K562 (cell line): ENCODE results near the gene GPR15. TPM values are rescaled to one million over a fixed set of nuclear protein-coding genes. Genes with fewer than 3 reads are reported as not detected.

Experiments used
- ATAC-seq: fragments of 200-7000 bp; cut with Tn5 transposase; 3 replicates; pipeline ENCODE4 v1.9.1; 2020; ENCODE audit warnings: moderate library complexity
- BruUV-seq: library from RNA; stranded (reverse); fragments of 400-500 nt; replicated peaks from 2 replicates; lab custom pipeline; 2021; lab: Mats Ljungman, UMichigan
- CTCF ChIA-PET: fragments of 300-600 bp; formaldehyde crosslinking; extraction: SDS; loops from one replicate; lab custom pipeline; 2021; ENCODE audit warnings: low intra/inter-chr PET ratio; lab: Yijun Ruan, JAX
- POLR2A ChIA-PET: fragments of 300-600, 350-650 bp; sonication (Branson Sonifier 250); formaldehyde crosslinking; extraction: SDS; loops from one replicate; lab custom pipeline; 2021; ENCODE audit warnings: antibody characterized with exemption, inconsistent platforms; lab: Yijun Ruan, JAX
- DNase-seq, 4 experiments: peaks; one replicate each; pipeline versions ENCODE4 v3.0.0 to v3.0.0-alpha.2; 2011 to 2018; ENCODE audit warnings: low spot score in 3 of 4, mixed read lengths in 3 of 4; ENCODE audit errors: extremely low read depth in 1 of 4
- FAIRE-seq: peaks from 2 replicates; lab custom pipeline; 2011; peaks lifted over from hg19 to GRCh38; lab: Jason Lieb, UNC
- H2AFZ ChIP-seq: 2 replicates; pipeline ENCODE4 v1.6.0; 2011; ENCODE audit warnings: low read depth, low read length, control low read depth, inconsistent platforms
- H3K27ac ChIP-seq: fragments of 200-600 bp; 3 replicates; pipeline ENCODE4 v1.8.0; 2011; ENCODE audit warnings: low read depth, mild to moderate bottlenecking, control low read depth, inconsistent platforms, low read length, moderate library complexity, mixed read lengths; ENCODE audit errors: extremely low read depth
- H3K27me3 ChIP-seq, 2 experiments: fragments of 300-600 bp in 1 of 2; 2 replicates in 1 of 2; 3 replicates in 1 of 2; pipeline versions ENCODE4 v1.6.0 to v1.8.0; 2011; ENCODE audit warnings: inconsistent platforms in 2 of 2, low read length in 2 of 2, mild to moderate bottlenecking in 1 of 2, mixed read lengths in 1 of 2, moderate library complexity in 1 of 2; ENCODE audit not compliant: control insufficient read depth in 2 of 2, insufficient read depth in 2 of 2
- H3K36me3 ChIP-seq: fragments of 300-600 bp; 3 replicates; pipeline ENCODE4 v1.8.0; 2011; ENCODE audit warnings: mild to moderate bottlenecking, low read length, inconsistent platforms; ENCODE audit not compliant: control insufficient read depth, insufficient read depth
- H3K4me1 ChIP-seq, 2 experiments: fragments of 200-600 bp in 1 of 2; replicated peaks in 1 of 2; 2 replicates in 1 of 2; 3 replicates in 1 of 2; pipeline versions ENCODE4 v1.5.1 to v1.8.0; 2011; ENCODE audit warnings: inconsistent platforms in 2 of 2, low read length in 2 of 2, mild to moderate bottlenecking in 1 of 2, mixed read lengths in 1 of 2, moderate library complexity in 1 of 2; ENCODE audit not compliant: control insufficient read depth in 2 of 2, insufficient read depth in 2 of 2
- H3K4me2 ChIP-seq: 2 replicates; pipeline ENCODE4 v1.6.1; 2011; ENCODE audit warnings: low read length, control low read depth, inconsistent platforms, mixed read lengths; ENCODE audit not compliant: insufficient read depth
- H3K4me3 ChIP-seq: fragments of 200-600 bp; sonication (generic), shearing (Covaris generic); 2 replicates; pipeline ENCODE4 v1.5.1; 2016; ENCODE audit warnings: control low read depth, inconsistent platforms
- H3K79me2 ChIP-seq: fragments of 200-600 bp; 3 replicates; pipeline ENCODE4 v1.8.0; 2011; ENCODE audit warnings: low read length, inconsistent platforms; ENCODE audit not compliant: control insufficient read depth, insufficient read depth
- H3K9ac ChIP-seq, 2 experiments: 2 replicates each; pipeline versions ENCODE4 v1.6.0 to v1.6.1; 2011; ENCODE audit warnings: low read depth in 2 of 2, low read length in 2 of 2, control low read depth in 1 of 2, inconsistent platforms in 1 of 2, mild to moderate bottlenecking in 1 of 2, mixed read lengths in 1 of 2; ENCODE audit not compliant: insufficient read depth in 1 of 2
- H3K9me1 ChIP-seq: one replicate; pipeline ENCODE4 v1.6.0; 2011; ENCODE audit warnings: inconsistent platforms, mild to moderate bottlenecking, low read length, moderate library complexity; ENCODE audit not compliant: control insufficient read depth, insufficient read depth
- H3K9me3 ChIP-seq: replicated peaks from 2 replicates; pipeline ENCODE4 v1.5.1; 2011; ENCODE audit warnings: low read depth, low read length, inconsistent platforms; ENCODE audit not compliant: control insufficient read depth, insufficient read depth
- H4K20me1 ChIP-seq: replicated peaks from 2 replicates; pipeline ENCODE4 v1.6.1; 2011; ENCODE audit warnings: low read length, inconsistent platforms, mixed read lengths; ENCODE audit not compliant: control insufficient read depth, insufficient read depth
- CHD2 ChIP-seq: IDR thresholded peaks from 2 replicates; pipeline ENCODE4 v1.6.1; 2011; ENCODE audit warnings: low read depth, low read length
- CSDE1 ChIP-seq, 2 experiments: fragments of 450-650 bp; IDR thresholded peaks; 2 replicates each; pipeline ENCODE4 v1.6.1; 2016; ENCODE audit warnings: mild to moderate bottlenecking in 1 of 2
- ETV5 ChIP-seq: sonication (generic); formaldehyde crosslinking; IDR thresholded peaks from 2 replicates; pipeline ENCODE4 v1.4.0; 2020; ENCODE audit warnings: low read depth, mild to moderate bottlenecking, missing genetic modification reagents
- HEY1 ChIP-seq: fragments of 250-450 bp; sonication (Bioruptor Pico); IDR thresholded peaks from 2 replicates; pipeline ENCODE4 v1.5.0; 2020; ENCODE audit warnings: mild to moderate bottlenecking, moderate library complexity, borderline replicate concordance
- PHF20 ChIP-seq: fragments of 450-650 bp; IDR thresholded peaks from 2 replicates; pipeline ENCODE4 v1.6.1; 2018; ENCODE audit not compliant: partially characterized antibody
- RFX7 ChIP-seq: fragments of 250-450 bp; sonication (Bioruptor Pico); IDR thresholded peaks from 2 replicates; pipeline ENCODE4 v1.5.1; 2021; ENCODE audit warnings: mild to moderate bottlenecking
- TCF7 ChIP-seq: sonication (generic); IDR thresholded peaks from 2 replicates; pipeline ENCODE4 v1.6.1; 2016; ENCODE audit warnings: antibody characterized with exemption, borderline replicate concordance
- ZFX ChIP-seq: sonication (generic); formaldehyde crosslinking; IDR thresholded peaks from 2 replicates; pipeline ENCODE4 v1.8.0; 2022; ENCODE audit warnings: mild to moderate bottlenecking, missing genetic modification reagents, moderate library complexity
- ZMIZ1 ChIP-seq, 2 experiments: fragments of 150-350 bp in 1 of 2; IDR thresholded peaks; 2 replicates each; pipeline ENCODE4 v1.6.1; 2012 to 2016; ENCODE audit warnings: low read depth in 2 of 2, low read length in 2 of 2, mild to moderate bottlenecking in 1 of 2, moderate library complexity in 1 of 2
- ZNF75A ChIP-seq: fragments of 450-650 bp; formaldehyde crosslinking; IDR thresholded peaks from 2 replicates; pipeline ENCODE4 v1.4.0; 2020; ENCODE audit warnings: mild to moderate bottlenecking
- ZNF764 ChIP-seq: fragments of 250-450 bp; sonication (Bioruptor Pico); IDR thresholded peaks from 2 replicates; pipeline ENCODE4 v1.4.0; 2020; ENCODE audit warnings: low read depth, mild to moderate bottlenecking, moderate library complexity
- WGBS: fragments of 100-300 bp; shearing (Covaris generic); methylation state at CpG from one replicate; pipeline ENCODE4 v1.1.6; 2016; ENCODE audit warnings: low coverage, mixed read lengths; ENCODE audit not compliant: insufficient coverage; ENCODE audit errors: missing lambda C conversion rate; 5-methylcytosine and 5-hydroxymethylcytosine counted together
- in situ Hi-C: fragments of 300-500 bp; cut with MboI; formaldehyde crosslinking; loops from 4 replicates; pipeline ENCODE4 v1.15.0; 2018; ENCODE audit warnings: inconsistent platforms, mixed read lengths
- intact Hi-C: fragments of 100-400 bp; cut with micrococcal nuclease; formaldehyde crosslinking; loops from 2 replicates; pipeline ENCODE4 v1.14.2; 2022
- polyA plus RNA-seq, 8 experiments: library from polyadenylated mRNA; depleted of rRNA in 4 of 8; stranded (reverse) in 5 of 8; unstranded in 3 of 8; fragments of >200 nt; fragmentation: Nextera tagmentation in 2 of 8; fragmentation: Illumina TruSeq in 1 of 8; extraction: Ambion mirVana in 2 of 8; extraction: Trizol in 1 of 8; gene quantifications; 2 replicates each; pipeline versions ENCODE4 v1.2.1 to v1.2.3, GENCODE V29; 2011 to 2014; ENCODE audit warnings: inconsistent platforms in 1 of 8, missing spikeins in 1 of 8
- total RNA-seq, 7 experiments: library from RNA; depleted of rRNA in 6 of 7; stranded (reverse); fragments of >200 nt in 6 of 7; fragmentation: Illumina TruSeq in 2 of 7; extraction: Trizol in 2 of 7; gene quantifications; 2 replicates each; pipeline versions ENCODE4 v1.2.1 to v1.2.3, GENCODE V29; 2011 to 2021; ENCODE audit warnings: low replicate concordance in 1 of 7

The GPR15 gene
- total and polyA plus RNA-seq, 9 of the 15 experiments (the other 6 are each of a cell fraction or from before 2014, with no cell fraction given) = 0.13 TPM; not detected in 8

- TF ChIP-seq ZMIZ1 (IDR thresholded peaks at IDR 0.05; ENCODE audit: low read depth in 2 of 2, low read length in 2 of 2) = no peak
These were observed 33.5 kb downstream of the GPR15 start (continued) for GRCh38 chr3:98565237-98565643.

DNA sequence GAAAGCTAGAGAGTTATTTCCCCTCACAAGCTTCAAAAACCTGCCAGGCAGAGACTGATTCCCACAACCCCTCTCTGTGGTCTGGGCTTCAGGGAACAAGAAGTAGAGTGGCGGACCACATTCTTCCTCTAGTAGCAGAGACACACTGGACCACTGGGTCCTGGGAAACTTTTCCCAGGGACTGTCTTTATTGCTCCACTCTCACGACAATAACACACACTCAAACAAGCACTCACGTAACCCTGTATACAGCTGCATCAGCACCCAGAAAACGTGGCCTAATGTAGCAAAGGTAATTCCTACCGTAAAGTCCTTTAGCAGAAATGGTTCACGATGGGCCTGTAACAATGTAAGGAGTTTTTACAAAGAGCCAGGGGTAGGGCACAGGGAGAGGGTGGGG lies 34.1 kb downstream of the GPR15 start:
- 0 out of 2 replicates have a peak overlapping the region, but pooled peaks have one; percentile 32 for H2AFZ ChIP-seq
- no peaks in the 10 kb centered on the region for H3K36me3 ChIP-seq
- H3K79me2 ChIP-seq = no peaks in the 10 kb centered on the region
- BruUV-seq = no TSS peak
- FAIRE-seq (no peak), ATAC-seq (no peak), DNase-seq (no peak)
- 75% methylated on average over 4 of the region's 6 CpGs for WGBS
- H3K27ac ChIP-seq = no peak overlapping the region
- no peak overlapping the region for H3K9ac ChIP-seq
- no peaks in the 10 kb centered on the region for H3K9me1 ChIP-seq
- H3K4me2 ChIP-seq = no peak overlapping the region
- H3K9me3 ChIP-seq = no peaks in the 10 kb centered on the region
- no peak overlapping the region for H3K4me3 ChIP-seq
- no peaks in the 10 kb centered on the region for H3K27me3 ChIP-seq
- POLR2A ChIA-PET = no interaction called here
- in situ Hi-C loops (no loop called here), intact Hi-C loops (loop anchor here (2.0 kb wide), 1 partner anchor 49 kb away; no protein-coding TSS in a partner anchor)
- H4K20me1 ChIP-seq = no peaks in the 10 kb centered on the region
- CTCF ChIA-PET = no interaction called here
- H3K4me1 ChIP-seq = no peaks in the 10 kb centered on the region; a peak in 2 of 5 replicates
- no peak for TF ChIP-seq ZNF764 (CRISPR knock-in tag)
- no peak for TF ChIP-seq CSDE1 (IDR thresholded peaks at IDR 0.05)
- TF ChIP-seq HEY1 (CRISPR knock-in tag) = no peak
- no peak for TF ChIP-seq CHD2
- TF ChIP-seq RFX7 (CRISPR knock-in tag) = no peak
- TF ChIP-seq ZFX = no peak
- no peak for TF ChIP-seq ZNF75A (CRISPR knock-in tag)
- no peak for TF ChIP-seq ETV5 (CRISPR knock-in tag)
- TF ChIP-seq PHF20 = no peak
- TF ChIP-seq TCF7 = no peak
